ENCODE results near the gene ILDR1. TPM values are rescaled to one million over a fixed set of nuclear protein-coding genes. Genes with fewer than 3 reads are reported as not detected.

Gene ILDR1
- total RNA-seq, 1 experiment from 2014 or later = 2.3 TPM

DNA sequence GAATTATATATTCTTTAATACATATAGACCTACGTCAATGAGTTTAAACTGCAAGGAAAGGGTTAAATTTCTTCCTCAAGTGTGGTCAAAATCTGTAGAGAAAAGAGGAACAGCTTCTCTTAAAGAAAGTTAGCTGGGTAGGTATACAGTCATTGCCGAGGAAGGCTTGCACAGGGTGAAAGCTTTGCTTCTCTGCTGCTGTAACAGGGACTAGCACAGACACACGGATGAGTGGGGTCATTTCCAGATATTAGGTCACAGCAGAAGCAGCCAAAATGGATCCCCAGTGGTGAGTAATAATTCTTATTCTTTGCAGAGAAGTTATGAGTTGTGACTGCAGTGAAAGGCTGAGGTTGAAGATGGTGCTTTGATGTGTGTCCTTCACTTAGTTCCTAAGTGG is 33.2 kb upstream of the ILDR1 start, which contains the start of gene CD86:
CD86 (plus strand) TSS at position 148 of the 400 bp plus-strand sequence; CDS start at position 276, 128 bp downstream.
- Mint-ChIP-seq H3K27ac (no peak within 1 kb of the TSS), H3K36me3 (no peaks in the 10 kb centered on the region), H3K9me3 (no peaks in the 10 kb centered on the region), H3K4me1 (peaks cover 17% of the 10 kb centered on the region), H3K27me3 (ENCODE audit: low read depth) (no peaks in the 10 kb centered on the region), H3K4me3 (no peak within 1 kb of the TSS)
- ATAC-seq (no peak), DNase-seq (ENCODE audit: low spot score) (no peak)
- no peak for TF ChIP-seq CREM (CRISPR knock-in tag; IDR thresholded peaks at IDR 0.05)
- no peak for TF ChIP-seq USF1 (CRISPR knock-in tag; IDR thresholded peaks at IDR 0.05)
- TF ChIP-seq, protein P1, sequence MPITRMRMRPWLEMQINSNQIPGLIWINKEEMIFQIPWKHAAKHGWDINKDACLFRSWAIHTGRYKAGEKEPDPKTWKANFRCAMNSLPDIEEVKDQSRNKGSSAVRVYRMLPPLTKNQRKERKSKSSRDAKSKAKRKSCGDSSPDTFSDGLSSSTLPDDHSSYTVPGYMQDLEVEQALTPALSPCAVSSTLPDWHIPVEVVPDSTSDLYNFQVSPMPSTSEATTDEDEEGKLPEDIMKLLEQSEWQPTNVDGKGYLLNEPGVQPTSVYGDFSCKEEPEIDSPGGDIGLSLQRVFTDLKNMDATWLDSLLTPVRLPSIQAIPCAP (CRISPR knock-in tag; IDR thresholded peaks at IDR 0.05) = no peak
- no peak for TF ChIP-seq OVOL2 (CRISPR knock-in tag; IDR thresholded peaks at IDR 0.05; ENCODE audit: borderline replicate concordance)
- TF ChIP-seq ZNF317 (CRISPR knock-in tag; IDR thresholded peaks at IDR 0.05; ENCODE audit: borderline replicate concordance, low read depth) = no peak
- TF ChIP-seq ZNF671 (CRISPR knock-in tag; IDR thresholded peaks at IDR 0.05) = no peak
- TF ChIP-seq NR1H2 (CRISPR knock-in tag; IDR thresholded peaks at IDR 0.05) = no peak
- TF ChIP-seq ELF4 (CRISPR knock-in tag; IDR thresholded peaks at IDR 0.05; ENCODE audit: low read depth) = no peak
- TF ChIP-seq ARID4B (CRISPR knock-in tag; IDR thresholded peaks at IDR 0.05; ENCODE audit: borderline replicate concordance) = no peak
- TF ChIP-seq ZBTB43 (CRISPR knock-in tag; IDR thresholded peaks at IDR 0.05) = no peak
- no peak for TF ChIP-seq SMAD4 (CRISPR knock-in tag; IDR thresholded peaks at IDR 0.05)
- TF ChIP-seq CREB1 (CRISPR knock-in tag; IDR thresholded peaks at IDR 0.05) = no peak
- TF ChIP-seq, protein P2, sequence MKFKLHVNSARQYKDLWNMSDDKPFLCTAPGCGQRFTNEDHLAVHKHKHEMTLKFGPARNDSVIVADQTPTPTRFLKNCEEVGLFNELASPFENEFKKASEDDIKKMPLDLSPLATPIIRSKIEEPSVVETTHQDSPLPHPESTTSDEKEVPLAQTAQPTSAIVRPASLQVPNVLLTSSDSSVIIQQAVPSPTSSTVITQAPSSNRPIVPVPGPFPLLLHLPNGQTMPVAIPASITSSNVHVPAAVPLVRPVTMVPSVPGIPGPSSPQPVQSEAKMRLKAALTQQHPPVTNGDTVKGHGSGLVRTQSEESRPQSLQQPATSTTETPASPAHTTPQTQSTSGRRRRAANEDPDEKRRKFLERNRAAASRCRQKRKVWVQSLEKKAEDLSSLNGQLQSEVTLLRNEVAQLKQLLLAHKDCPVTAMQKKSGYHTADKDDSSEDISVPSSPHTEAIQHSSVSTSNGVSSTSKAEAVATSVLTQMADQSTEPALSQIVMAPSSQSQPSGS (CRISPR knock-in tag; IDR thresholded peaks at IDR 0.05; ENCODE audit: borderline replicate concordance, low read depth) = no peak
- TF ChIP-seq SOX15 (CRISPR knock-in tag; IDR thresholded peaks at IDR 0.05) = no peak
- TF ChIP-seq E2F4 (CRISPR knock-in tag; IDR thresholded peaks at IDR 0.05; ENCODE audit: borderline replicate concordance, low read depth) = no peak
- POLR2A ChIA-PET = interaction anchor here (0.6 kb wide), 2 partner anchors 169 to 306 kb away, joined by 3 to 5 read pairs; partner anchors contain the start of gene GOLGB1
- CTCF ChIA-PET = interaction anchor here (1.1 to 1.2 kb wide), 2 partner anchors 11 to 60 kb away, joined by 4 to 5 read pairs; no protein-coding TSS in a partner anchor

DNA sequence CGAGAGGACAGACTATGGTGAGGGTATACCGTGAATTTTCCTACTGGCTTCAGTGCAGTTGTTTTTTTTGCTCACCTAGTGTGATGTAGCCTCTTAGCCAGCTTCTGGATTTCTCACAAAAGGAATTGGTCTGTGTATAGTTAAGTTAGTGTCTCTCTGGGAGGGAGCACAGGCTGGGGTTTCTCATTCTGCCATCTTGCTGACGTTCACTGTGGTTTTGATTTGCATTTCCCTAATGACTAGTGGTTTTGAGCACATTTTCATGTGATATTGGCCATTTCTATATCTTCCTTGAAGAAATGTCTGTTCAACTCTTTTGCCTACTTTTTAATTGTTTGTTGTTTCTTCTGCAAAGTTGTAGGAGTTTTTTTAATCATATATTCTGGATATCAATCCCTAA is 30.9 kb upstream of the ILDR1 start:
- DNase-seq (ENCODE audit: low spot score) (no peak), ATAC-seq (no peak)
- Mint-ChIP-seq H3K4me3 (no peak overlapping the region), H3K9me3 (peaks cover 16% of the 10 kb centered on the region), H3K4me1 (peaks cover 18% of the 10 kb centered on the region), H3K27me3 (ENCODE audit: low read depth) (no peaks in the 10 kb centered on the region), H3K36me3 (peaks cover 8% of the 10 kb centered on the region), H3K27ac (no peak overlapping the region)
- ChIA-PET CTCF (no interaction called here), POLR2A (no interaction called here)
- TF ChIP-seq ELF4 (CRISPR knock-in tag; IDR thresholded peaks at IDR 0.05; ENCODE audit: low read depth) (no peak), E2F5 (CRISPR knock-in tag; IDR thresholded peaks at IDR 0.05) (no peak), ZNF532 (CRISPR knock-in tag; IDR thresholded peaks at IDR 0.05; ENCODE audit: borderline replicate concordance) (no peak), ZNF396 (CRISPR knock-in tag; IDR thresholded peaks at IDR 0.05; ENCODE audit: borderline replicate concordance) (no peak)

Data from WTC11 (cell line).